Measurements from ENCODE around the gene PADI2. TPM values are rescaled to one million over a fixed set of nuclear protein-coding genes. Genes with fewer than 3 reads are reported as not detected.

PADI2 gene
- total and polyA plus RNA-seq, 9 of the 15 experiments (the other 6 are each of a cell fraction or from before 2014, with no cell fraction given) = 0.01 to 0.11 (median 0.01) TPM; not detected in 5

- Histone ChIP-seq H3K79me2 (ENCODE audit: control insufficient read depth, insufficient read depth, low read length) (peaks cover 15% of the 10 kb centered on the region; the same call in 1 of the 3 replicates), H3K4me3 (no peak overlapping the region), H3K27ac (ENCODE audit: extremely low read depth, low read depth, low read length) (no peak overlapping the region), H3K4me1 (replicated peaks in 1 of 2; ENCODE audit: control insufficient read depth in 2 of 2, insufficient read depth in 2 of 2, low read length in 2 of 2) (no peaks in the 10 kb centered on the region), H3K9me3 (replicated peaks; ENCODE audit: control insufficient read depth, insufficient read depth, low read depth, low read length) (no peaks in the 10 kb centered on the region), H3K27me3 (ENCODE audit: control insufficient read depth in 2 of 2, insufficient read depth in 2 of 2, low read length in 2 of 2) (no peaks in the 10 kb centered on the region), H3K9ac (ENCODE audit: insufficient read depth in 1 of 2, low read depth in 2 of 2, low read length in 2 of 2) (no peak overlapping the region), H2AFZ (ENCODE audit: low read depth, low read length) (no peak overlapping the region), H3K4me2 (ENCODE audit: insufficient read depth, low read length) (no peak overlapping the region), H3K9me1 (ENCODE audit: control insufficient read depth, insufficient read depth, low read length) (no peaks in the 10 kb centered on the region), H3K36me3 (ENCODE audit: control insufficient read depth, insufficient read depth, low read length) (peaks cover 84% of the 10 kb centered on the region), H4K20me1 (replicated peaks; ENCODE audit: control insufficient read depth, insufficient read depth, low read length) (no peaks in the 10 kb centered on the region)
- no peak for DNase-seq (ENCODE audit: extremely low read depth in 1 of 4, low spot score in 3 of 4)
- TF ChIP-seq PRMT5 (CRISPR knock-in tag; IDR thresholded peaks at IDR 0.05) (no peak), BACH1 (tag; IDR thresholded peaks at IDR 0.05) (no peak), GTF2A2 (tag; IDR thresholded peaks at IDR 0.05) (no peak), THRA (IDR thresholded peaks at IDR 0.05) (no peak), ILF3 (IDR thresholded peaks at IDR 0.05; ENCODE audit: borderline replicate concordance) (no peak)
- intact Hi-C loops (cut with micrococcal nuclease) (loop anchor here (5.0 kb wide), 1 partner anchor 410 kb away; no protein-coding TSS in a partner anchor), in situ Hi-C loops (cut with MboI) (loop anchor here (25.0 kb wide), 1 partner anchor 445 kb away; no protein-coding TSS in a partner anchor)
- ChIA-PET POLR2A (interaction anchor here (0.7 to 2.0 kb wide), 3 partner anchors 11 to 128 kb away, joined by 3 to 16 read pairs (median 6); no protein-coding TSS in a partner anchor), CTCF (ENCODE audit: low intra/inter-chr PET ratio) (no interaction called here)
- 92% methylated on average over 3 of the region's 3 CpGs for WGBS (ENCODE audit: insufficient coverage, low coverage, missing lambda C conversion rate)
- no peak for ATAC-seq
- no peak for FAIRE-seq
- BruUV-seq (replicated peaks) = no TSS peak
Measured at GRCh38 chr1:17032741-17033140, 86.5 kb downstream of the PADI2 start.
